IMR-90 (cell line): Measurements from ENCODE around the gene KDM2A.

Source experiments
- BHLHE40 ChIP-seq: fragments of 150-350 bp; IDR thresholded peaks from 2 replicates; pipeline ENCODE4 v1.6.1; 2016; ENCODE audit warnings: mild to moderate bottlenecking, low read depth, low read length
- FOS ChIP-seq: fragments of 150-350 bp; IDR thresholded peaks from 2 replicates; pipeline ENCODE4 v1.6.1; 2016; ENCODE audit warnings: low read depth, low read length
- MAFK ChIP-seq: IDR thresholded peaks from 2 replicates; pipeline ENCODE4 v1.6.1; 2012; ENCODE audit warnings: low read depth, low read length, improper control_type of control experiment
- MXI1 ChIP-seq: IDR thresholded peaks from 2 replicates; pipeline ENCODE4 v1.6.1; 2012; ENCODE audit warnings: low read depth, mild to moderate bottlenecking, low read length, moderate library complexity, borderline replicate concordance
- NFE2L2 ChIP-seq: fragments of 150-350 bp; IDR thresholded peaks from 2 replicates; pipeline ENCODE4 v1.6.1; 2016; ENCODE audit warnings: low read depth, mild to moderate bottlenecking, low read length
- POLR2A ChIP-seq: IDR thresholded peaks from 2 replicates; pipeline ENCODE4 v1.6.1; 2012; ENCODE audit warnings: mild to moderate bottlenecking, low read depth, low read length
- SMC3 ChIP-seq: fragments of 150-350 bp; IDR thresholded peaks from 2 replicates; pipeline ENCODE4 v1.6.1; 2016; ENCODE audit warnings: low read depth, mild to moderate bottlenecking, antibody characterized with exemption, low read length, moderate library complexity
- TF ChIP-seq, protein P1 (sequence below): conservative IDR thresholded peaks from 2 replicates; pipeline ENCODE4 v1.5.1; 2012; ENCODE audit warnings: mild to moderate bottlenecking, low read depth, low read length, improper control_type of control experiment
- TF ChIP-seq, protein P2 (sequence below): fragments of 150-350 bp; IDR thresholded peaks from 2 replicates; pipeline ENCODE4 v1.6.1; 2017; ENCODE audit warnings: mild to moderate bottlenecking, antibody characterized with exemption, low read length, low read depth

DNA sequence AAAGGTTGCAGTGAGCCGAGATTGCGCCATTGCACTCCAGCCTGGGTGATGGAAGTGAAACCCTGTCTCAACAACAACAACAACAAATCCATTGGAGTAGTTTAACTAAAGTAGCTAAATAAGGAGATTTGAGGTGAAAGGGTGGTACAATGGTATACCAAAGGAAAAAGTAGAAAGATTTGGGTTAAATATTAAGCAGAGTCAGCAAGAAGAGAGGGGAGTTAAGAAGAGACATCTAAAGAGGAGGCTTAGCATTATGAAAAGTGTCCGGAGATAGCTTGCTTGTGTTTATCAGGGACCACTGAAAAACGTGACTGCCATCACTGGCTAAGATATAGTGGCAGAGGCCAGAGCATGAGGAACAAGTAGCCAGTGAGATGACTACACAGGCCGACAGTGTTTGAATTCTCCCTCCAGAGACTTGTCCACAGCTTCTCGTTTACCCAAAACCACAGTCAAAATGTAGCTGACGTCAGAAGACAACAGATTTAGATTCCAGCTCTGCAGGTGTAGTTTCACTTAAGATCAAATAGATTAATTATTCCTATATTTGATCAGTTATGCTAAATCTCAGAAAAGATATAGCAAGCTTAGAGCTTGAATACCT is 114.6 kb downstream of the KDM2A start:
- no peak for TF ChIP-seq MXI1
- no peak for TF ChIP-seq FOS
- TF ChIP-seq, protein P1, sequence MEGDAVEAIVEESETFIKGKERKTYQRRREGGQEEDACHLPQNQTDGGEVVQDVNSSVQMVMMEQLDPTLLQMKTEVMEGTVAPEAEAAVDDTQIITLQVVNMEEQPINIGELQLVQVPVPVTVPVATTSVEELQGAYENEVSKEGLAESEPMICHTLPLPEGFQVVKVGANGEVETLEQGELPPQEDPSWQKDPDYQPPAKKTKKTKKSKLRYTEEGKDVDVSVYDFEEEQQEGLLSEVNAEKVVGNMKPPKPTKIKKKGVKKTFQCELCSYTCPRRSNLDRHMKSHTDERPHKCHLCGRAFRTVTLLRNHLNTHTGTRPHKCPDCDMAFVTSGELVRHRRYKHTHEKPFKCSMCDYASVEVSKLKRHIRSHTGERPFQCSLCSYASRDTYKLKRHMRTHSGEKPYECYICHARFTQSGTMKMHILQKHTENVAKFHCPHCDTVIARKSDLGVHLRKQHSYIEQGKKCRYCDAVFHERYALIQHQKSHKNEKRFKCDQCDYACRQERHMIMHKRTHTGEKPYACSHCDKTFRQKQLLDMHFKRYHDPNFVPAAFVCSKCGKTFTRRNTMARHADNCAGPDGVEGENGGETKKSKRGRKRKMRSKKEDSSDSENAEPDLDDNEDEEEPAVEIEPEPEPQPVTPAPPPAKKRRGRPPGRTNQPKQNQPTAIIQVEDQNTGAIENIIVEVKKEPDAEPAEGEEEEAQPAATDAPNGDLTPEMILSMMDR = no peak
- TF ChIP-seq POLR2A = no peak
- no peak for TF ChIP-seq NFE2L2
- TF ChIP-seq, protein P2, sequence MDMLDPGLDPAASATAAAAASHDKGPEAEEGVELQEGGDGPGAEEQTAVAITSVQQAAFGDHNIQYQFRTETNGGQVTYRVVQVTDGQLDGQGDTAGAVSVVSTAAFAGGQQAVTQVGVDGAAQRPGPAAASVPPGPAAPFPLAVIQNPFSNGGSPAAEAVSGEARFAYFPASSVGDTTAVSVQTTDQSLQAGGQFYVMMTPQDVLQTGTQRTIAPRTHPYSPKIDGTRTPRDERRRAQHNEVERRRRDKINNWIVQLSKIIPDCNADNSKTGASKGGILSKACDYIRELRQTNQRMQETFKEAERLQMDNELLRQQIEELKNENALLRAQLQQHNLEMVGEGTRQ = no peak
- no peak for TF ChIP-seq BHLHE40
- TF ChIP-seq SMC3 = no peak
- peak; percentile 47 for TF ChIP-seq MAFK
